Measurements from ENCODE around the gene TBC1D30.
"Not testable (repeated sequence)": the region's sequence is repeated elsewhere in the genome, so short reads cannot be mapped to it uniquely, and the experiment has no call there.

The TBC1D30 gene, protein sequence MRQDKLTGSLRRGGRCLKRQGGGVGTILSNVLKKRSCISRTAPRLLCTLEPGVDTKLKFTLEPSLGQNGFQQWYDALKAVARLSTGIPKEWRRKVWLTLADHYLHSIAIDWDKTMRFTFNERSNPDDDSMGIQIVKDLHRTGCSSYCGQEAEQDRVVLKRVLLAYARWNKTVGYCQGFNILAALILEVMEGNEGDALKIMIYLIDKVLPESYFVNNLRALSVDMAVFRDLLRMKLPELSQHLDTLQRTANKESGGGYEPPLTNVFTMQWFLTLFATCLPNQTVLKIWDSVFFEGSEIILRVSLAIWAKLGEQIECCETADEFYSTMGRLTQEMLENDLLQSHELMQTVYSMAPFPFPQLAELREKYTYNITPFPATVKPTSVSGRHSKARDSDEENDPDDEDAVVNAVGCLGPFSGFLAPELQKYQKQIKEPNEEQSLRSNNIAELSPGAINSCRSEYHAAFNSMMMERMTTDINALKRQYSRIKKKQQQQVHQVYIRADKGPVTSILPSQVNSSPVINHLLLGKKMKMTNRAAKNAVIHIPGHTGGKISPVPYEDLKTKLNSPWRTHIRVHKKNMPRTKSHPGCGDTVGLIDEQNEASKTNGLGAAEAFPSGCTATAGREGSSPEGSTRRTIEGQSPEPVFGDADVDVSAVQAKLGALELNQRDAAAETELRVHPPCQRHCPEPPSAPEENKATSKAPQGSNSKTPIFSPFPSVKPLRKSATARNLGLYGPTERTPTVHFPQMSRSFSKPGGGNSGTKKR

DNA sequence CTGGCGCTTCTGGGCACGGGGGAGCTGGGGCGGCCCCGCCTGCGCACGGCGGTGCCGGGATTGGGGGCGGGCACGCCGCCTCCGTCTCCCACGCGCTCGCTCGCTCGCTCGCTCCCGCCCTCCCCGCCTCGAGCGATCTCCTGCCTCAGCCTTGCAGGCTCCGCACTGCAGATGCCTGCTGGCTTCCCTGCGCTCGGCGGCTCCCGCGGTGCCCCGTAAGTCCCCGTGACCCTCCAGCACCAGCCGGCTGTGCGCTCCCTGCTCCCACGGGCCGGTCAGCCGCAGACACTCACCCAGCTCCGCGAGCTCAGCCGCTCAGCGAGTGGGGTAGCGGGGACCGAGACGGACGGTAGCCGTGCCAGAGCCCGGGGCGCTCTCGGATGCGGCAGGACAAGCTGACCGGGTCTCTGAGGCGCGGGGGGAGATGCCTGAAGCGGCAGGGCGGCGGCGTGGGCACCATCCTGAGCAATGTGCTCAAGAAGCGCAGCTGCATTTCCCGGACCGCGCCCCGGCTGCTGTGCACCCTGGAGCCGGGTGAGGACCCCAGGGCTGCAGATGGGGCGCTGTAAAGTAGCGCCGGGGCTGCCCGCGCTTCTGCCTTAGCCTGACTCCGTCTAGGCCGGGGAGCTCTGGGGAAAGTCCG lies at the start of gene TBC1D30:
Gene TBC1D30 (plus strand): TSS at position 148 of the 643 bp plus-strand sequence. CDS start 233 bp downstream, at position 381.
- peak; percentile 24 for DNase-seq

- DNase-seq, result not testable (repeated sequence)
Measured at GRCh38 chr12:64775147-64775736, 49.2 kb upstream of the TBC1D30 start.

GRCh38 chr12:64779354-64779974 lies 45.0 kb upstream of the TBC1D30 start:
- no peak for DNase-seq

- DNase-seq, result no peak
Measured at GRCh38 chr12:64780132-64780530, 44.3 kb upstream of the TBC1D30 start.

- no peak for DNase-seq
Measured at GRCh38 chr12:64780531-64781279, 43.7 kb upstream of the TBC1D30 start.

- DNase-seq, result no peak
Measured at GRCh38 chr12:64781280-64782190, 42.9 kb upstream of the TBC1D30 start.

DNA sequence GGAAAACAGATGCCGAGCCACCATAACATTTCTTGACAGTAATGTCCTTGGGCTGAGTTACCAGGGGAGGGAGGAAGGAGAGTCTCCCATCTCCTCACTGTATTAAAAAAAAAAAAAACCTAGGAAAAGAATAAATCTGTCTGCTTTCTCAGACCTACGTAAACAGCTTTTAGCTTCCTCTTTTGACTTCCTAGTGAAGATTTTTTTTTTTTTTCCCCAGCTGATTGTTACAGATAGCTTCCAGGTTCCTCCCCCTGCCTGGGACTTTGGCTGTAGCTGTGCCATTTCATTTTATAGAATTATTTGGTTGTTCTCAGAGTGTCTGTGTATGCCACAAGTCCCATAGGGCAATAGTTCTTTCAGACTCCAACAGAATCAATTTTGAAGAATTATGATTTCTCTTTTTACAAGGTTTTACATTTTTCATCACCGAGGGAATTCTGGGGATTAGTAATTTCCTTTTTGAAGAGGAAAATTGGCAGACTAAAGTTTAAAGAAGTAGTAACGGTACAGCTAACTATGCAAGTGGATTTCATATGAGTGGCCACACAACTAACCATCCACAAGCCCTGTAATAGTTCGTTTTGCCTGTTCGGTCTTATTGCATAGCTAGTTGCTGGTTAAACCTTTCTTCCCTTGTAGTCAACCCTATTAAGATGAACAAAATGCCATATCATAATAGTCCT lies 42.1 kb upstream of the TBC1D30 start:
- DNase-seq, result no peak

DNA sequence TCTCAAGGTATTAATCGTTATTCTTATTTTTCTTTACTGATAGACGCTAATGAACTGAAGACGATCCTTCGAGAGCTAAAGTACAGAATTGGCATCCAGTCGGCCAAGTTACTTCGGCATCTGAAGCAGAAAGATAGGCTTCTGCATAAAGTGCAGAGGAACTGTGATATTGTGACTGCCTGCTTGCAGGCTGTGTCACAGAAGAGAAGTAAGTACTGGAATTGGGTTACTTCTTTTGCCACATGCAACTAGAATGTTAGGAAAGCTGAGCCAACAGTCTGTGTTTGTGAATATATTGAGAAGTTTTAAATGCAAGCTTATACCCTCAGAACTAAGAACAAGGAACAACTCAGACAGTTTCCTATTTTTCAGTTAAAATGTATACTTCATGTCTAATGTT lies 38.6 kb upstream of the TBC1D30 start:
- DNase-seq, result no peak

- no peak for DNase-seq
Measured at GRCh38 chr12:64790166-64790565, 34.3 kb upstream of the TBC1D30 start.

DNA sequence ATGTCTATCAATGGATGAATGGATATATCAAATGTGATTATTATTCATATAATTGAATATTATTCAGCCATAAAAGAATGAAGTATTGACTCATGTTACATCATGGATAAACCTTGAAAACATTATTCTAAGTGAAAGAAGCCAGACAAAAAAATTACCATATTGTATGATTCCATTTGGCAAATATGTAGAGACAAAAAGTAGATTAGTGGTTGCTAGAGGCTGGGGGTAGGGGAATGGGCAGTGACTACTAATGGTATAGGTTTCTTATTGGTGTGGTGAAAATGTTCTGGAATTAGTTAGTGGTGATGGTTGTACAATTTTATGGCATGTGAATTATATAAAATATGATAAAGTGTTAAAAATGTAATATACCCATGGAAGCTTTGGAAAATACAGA lies 33.4 kb upstream of the TBC1D30 start:
- DNase-seq, result no peak

DNA sequence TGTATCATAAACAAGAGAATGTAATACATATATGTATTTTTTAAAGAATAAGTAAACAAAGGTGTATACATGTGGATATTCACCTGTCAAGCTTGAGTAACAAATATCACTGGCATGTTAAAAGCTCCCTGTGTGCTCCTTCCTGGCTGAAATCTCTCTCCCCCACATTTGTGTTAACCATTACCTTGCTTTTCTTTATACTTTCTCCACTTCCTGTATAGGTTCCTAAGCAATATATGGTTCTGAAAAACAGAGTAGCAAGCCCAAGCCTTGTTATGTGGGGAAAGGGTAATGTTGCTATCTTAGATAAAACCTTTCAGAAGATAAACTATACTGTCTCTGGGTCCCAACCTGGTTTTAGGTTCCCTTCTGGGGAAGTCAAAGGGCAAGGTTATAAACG lies 32.3 kb upstream of the TBC1D30 start:
- no peak for DNase-seq

- no peak for DNase-seq
Measured at GRCh38 chr12:64793610-64794009, 30.8 kb upstream of the TBC1D30 start.

- no peak for DNase-seq
Measured at GRCh38 chr12:64794305-64794704, 30.1 kb upstream of the TBC1D30 start.

DNA sequence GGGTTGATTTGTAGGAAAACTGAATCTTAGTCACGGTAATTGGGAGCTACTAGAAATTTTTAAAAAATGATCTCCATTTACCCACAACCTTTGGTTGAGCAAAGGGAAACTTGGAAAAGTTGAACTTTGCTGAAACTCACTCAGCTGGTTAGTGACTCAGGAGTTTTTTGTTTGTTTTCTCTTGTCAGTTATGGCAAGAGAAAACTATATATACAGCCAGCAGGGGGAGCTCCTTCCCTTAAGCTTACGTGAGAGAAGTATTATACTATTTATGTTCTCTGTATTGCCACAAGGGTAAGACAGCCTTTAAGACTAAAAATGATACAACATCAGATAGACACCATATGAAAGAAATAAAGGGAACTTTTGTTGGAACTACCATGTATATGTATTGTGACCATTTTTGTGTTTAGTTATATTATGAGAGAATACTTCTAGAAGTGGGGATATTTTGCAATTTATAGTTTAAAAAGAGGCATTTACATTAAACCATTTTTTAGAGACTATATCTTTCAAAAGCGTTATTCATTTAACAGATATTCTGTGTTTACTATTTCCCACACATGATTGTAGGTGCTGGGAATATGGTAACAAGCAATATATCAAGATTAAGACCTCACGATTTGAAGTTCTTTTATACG lies 28.1 kb upstream of the TBC1D30 start:
- DNase-seq, result peak; percentile 62

- DNase-seq, result no peak
Measured at GRCh38 chr12:64797156-64797555, 27.3 kb upstream of the TBC1D30 start.

DNA sequence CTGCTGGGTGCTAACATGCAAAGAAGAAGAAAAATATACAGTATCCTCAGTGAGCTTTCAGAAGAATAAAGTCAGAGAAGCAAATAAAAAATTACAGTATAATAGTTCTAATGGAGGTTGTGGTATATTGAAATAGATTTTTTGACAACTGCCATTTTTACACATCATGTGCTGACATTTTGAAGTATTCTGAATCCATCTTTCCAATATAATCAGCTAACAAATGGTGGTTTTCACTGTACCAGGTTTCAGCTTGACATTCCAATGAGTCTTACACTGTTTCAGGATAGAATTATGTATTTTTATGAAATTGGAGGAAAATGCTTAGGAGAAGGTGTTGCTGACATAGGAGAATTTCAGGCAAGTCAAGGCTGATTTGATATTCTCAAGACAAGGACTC lies 26.3 kb upstream of the TBC1D30 start:
- DNase-seq, result no peak

- DNase-seq, result no peak
Measured at GRCh38 chr12:64800640-64801039, 23.8 kb upstream of the TBC1D30 start.

- DNase-seq, result no peak
Measured at GRCh38 chr12:64801381-64801780, 23.1 kb upstream of the TBC1D30 start.

- DNase-seq, result peak; percentile 38
Measured at GRCh38 chr12:64802180-64802775, 22.2 kb upstream of the TBC1D30 start.

Measured in activated T-cell treated with anti-CD3 and anti-CD28 coated beads for 4 hours (primary cell).